ENCODE results near the gene FRMD7. TPM values are rescaled to one million over a fixed set of nuclear protein-coding genes. Genes with fewer than 3 reads are reported as not detected.

The FRMD7 gene
- total RNA-seq, 1 experiment from 2014 or later, result not detected

DNA sequence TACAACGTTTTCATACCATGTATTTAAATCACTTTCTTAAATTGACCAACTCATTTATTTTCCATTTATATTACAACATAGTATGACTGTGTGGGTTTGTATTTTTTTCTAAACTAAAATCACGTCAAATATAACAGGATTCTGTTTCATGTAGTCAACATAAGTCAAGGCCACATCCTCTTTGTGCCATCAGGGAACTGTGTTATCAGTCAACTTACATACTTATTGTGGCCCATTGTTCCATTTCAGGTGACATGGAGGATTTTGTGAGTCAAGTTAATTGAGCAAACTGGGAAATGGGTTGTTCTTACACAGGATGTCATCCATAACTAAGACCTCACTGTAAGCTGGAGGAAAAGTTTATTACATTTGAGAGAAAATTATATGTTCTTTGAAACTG lies 68.8 kb downstream of the FRMD7 start:
- Histone ChIP-seq H3K23ac (ENCODE audit: insufficient read length, low read depth, low read length) (no peak overlapping the region), H3K79me1 (ENCODE audit: insufficient read depth, low read depth, low read length, poor library complexity, severe bottlenecking) (no peaks in the 10 kb centered on the region), H3K14ac (ENCODE audit: insufficient read depth, low read length) (no peak overlapping the region), H2BK5ac (ENCODE audit: insufficient read length, low read length) (no peak overlapping the region), H3K27ac (ENCODE audit: insufficient read length, low read depth, low read length) (no peak overlapping the region), H2AK5ac (ENCODE audit: insufficient read length, low read length) (no peak overlapping the region), H3K4me1 (ENCODE audit: insufficient read depth, low read length) (no peaks in the 10 kb centered on the region), H3K79me2 (ENCODE audit: insufficient read depth, low read length) (no peaks in the 10 kb centered on the region; the same call in 1 of the 2 replicates), H2BK12ac (ENCODE audit: insufficient read length, low read depth, low read length) (no peak overlapping the region), H3K9me3 (ENCODE audit: control insufficient read depth, low read depth, low read length) (no peaks in the 10 kb centered on the region), H4K20me1 (ENCODE audit: control insufficient read depth, insufficient read depth, insufficient read length) (no peaks in the 10 kb centered on the region), H3K4me2 (ENCODE audit: insufficient read depth, insufficient read length, low read length) (no peak overlapping the region), H4K5ac (ENCODE audit: insufficient read length, low read depth, low read length) (no peak overlapping the region), H2BK20ac (ENCODE audit: low read depth, low read length, poor library complexity, severe bottlenecking) (no peak overlapping the region), H3K18ac (ENCODE audit: insufficient read length, low read depth, low read length) (no peak overlapping the region), H3T11ph (ENCODE audit: low read length) (no peak overlapping the region), H4K8ac (replicated peaks; ENCODE audit: insufficient read length, low read depth, low read length) (no peak overlapping the region), H3K23me2 (ENCODE audit: insufficient read length, low read depth, low read length, poor library complexity, severe bottlenecking) (no peaks in the 10 kb centered on the region), H2BK120ac (ENCODE audit: low read depth, low read length, poor library complexity, severe bottlenecking) (no peak overlapping the region), H3K27me3 (ENCODE audit: insufficient read depth, low read length) (no peaks in the 10 kb centered on the region), H3K9ac (ENCODE audit: extremely low read depth, insufficient read length, low read length) (no peak overlapping the region), H3K4ac (ENCODE audit: low read depth, low read length) (no peak overlapping the region), H4K91ac (ENCODE audit: insufficient read length, low read depth, low read length) (no peak overlapping the region), H2BK15ac (ENCODE audit: low read depth, low read length) (no peak overlapping the region), H2AFZ (ENCODE audit: low read length) (no peak overlapping the region), H3K56ac (ENCODE audit: insufficient read length, low read depth, low read length) (no peak overlapping the region)
- no peak for DNase-seq
- Mint-ChIP-seq H3K27ac (no peak overlapping the region), H3K4me3 (no peak overlapping the region), H3K27me3 (ENCODE audit: low read depth) (no peaks in the 10 kb centered on the region), H3K9me3 (no peaks in the 10 kb centered on the region), H3K36me3 (ENCODE audit: insufficient read depth in 1 of 3, low read depth in 3 of 3) (peaks cover 15 to 39% (median 23%) of the 10 kb centered on the region in 3 experiments), H3K4me1 (peaks cover 0 to 2% of the 10 kb centered on the region in 2 experiments; a peak in 1 of 4 replicates)
- TF ChIP-seq, protein P1, sequence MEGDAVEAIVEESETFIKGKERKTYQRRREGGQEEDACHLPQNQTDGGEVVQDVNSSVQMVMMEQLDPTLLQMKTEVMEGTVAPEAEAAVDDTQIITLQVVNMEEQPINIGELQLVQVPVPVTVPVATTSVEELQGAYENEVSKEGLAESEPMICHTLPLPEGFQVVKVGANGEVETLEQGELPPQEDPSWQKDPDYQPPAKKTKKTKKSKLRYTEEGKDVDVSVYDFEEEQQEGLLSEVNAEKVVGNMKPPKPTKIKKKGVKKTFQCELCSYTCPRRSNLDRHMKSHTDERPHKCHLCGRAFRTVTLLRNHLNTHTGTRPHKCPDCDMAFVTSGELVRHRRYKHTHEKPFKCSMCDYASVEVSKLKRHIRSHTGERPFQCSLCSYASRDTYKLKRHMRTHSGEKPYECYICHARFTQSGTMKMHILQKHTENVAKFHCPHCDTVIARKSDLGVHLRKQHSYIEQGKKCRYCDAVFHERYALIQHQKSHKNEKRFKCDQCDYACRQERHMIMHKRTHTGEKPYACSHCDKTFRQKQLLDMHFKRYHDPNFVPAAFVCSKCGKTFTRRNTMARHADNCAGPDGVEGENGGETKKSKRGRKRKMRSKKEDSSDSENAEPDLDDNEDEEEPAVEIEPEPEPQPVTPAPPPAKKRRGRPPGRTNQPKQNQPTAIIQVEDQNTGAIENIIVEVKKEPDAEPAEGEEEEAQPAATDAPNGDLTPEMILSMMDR (conservative IDR thresholded peaks at IDR 0.05), result no peak
- 100% methylated on average over 1 of the region's 2 CpGs for WGBS (ENCODE audit: extremely low coverage, insufficient read length, low lambda C conversion rate)
